Activated naive CD8-positive, alpha-beta T cell treated with anti-CD3 and anti-CD28 coated beads, Interleukin-2, amount 50 U/mL, for 24 hours (primary cell): ENCODE measurements around the gene LRCOL1.
"Not testable (repeated sequence)": the region's sequence is repeated elsewhere in the genome, so short reads cannot be mapped to it uniquely, and the experiment has no call there.

ENCODE experiments used
- ATAC-seq: fragments of 150-1000 bp; cut with Tn5 transposase; one replicate; pipeline ENCODE4 v1.10.0; 2021
- DNase-seq: peaks from one replicate; pipeline ENCODE4 v3.0.0; 2021
- H3K27ac Mint-ChIP-seq: one replicate; pipeline ENCODE4 v1.8.0; 2021; ENCODE audit warnings: mild to moderate bottlenecking, mixed read lengths
- H3K27me3 Mint-ChIP-seq: one replicate; pipeline ENCODE4 v1.8.0; 2021; ENCODE audit warnings: mixed read lengths
- H3K36me3 Mint-ChIP-seq: one replicate; pipeline ENCODE4 v1.8.0; 2021; ENCODE audit warnings: low read depth, mixed read lengths
- H3K4me1 Mint-ChIP-seq: one replicate; pipeline ENCODE4 v1.8.0; 2021; ENCODE audit warnings: mixed read lengths
- H3K4me3 Mint-ChIP-seq: one replicate; pipeline ENCODE4 v1.8.0; 2021; ENCODE audit warnings: mild to moderate bottlenecking, moderate library complexity, mixed read lengths
- H3K9me3 Mint-ChIP-seq: one replicate; pipeline ENCODE4 v1.8.0; 2021; ENCODE audit warnings: mixed read lengths

LRCOL1 gene

GRCh38 chr12:132603240-132604150 lies 6.9 kb downstream of the LRCOL1 start:
- DNase-seq = no peak
- peaks cover 20% of the 10 kb centered on the region for H3K4me1 Mint-ChIP-seq
- peaks cover 66% of the 10 kb centered on the region for H3K27me3 Mint-ChIP-seq
- ATAC-seq = no peak
- H3K36me3 Mint-ChIP-seq = no peaks in the 10 kb centered on the region
- H3K9me3 Mint-ChIP-seq = no peaks in the 10 kb centered on the region
- no peak overlapping the region for H3K4me3 Mint-ChIP-seq
- H3K27ac Mint-ChIP-seq = no peak overlapping the region

GRCh38 chr12:132602572-132603239 lies 7.7 kb downstream of the LRCOL1 start:
- H3K27ac Mint-ChIP-seq = no peak overlapping the region
- DNase-seq (no peak), ATAC-seq (no peak)

GRCh38 chr12:132601171-132601883 lies 9.1 kb downstream of the LRCOL1 start:
- Mint-ChIP-seq H3K27ac (no peak overlapping the region), H3K4me1 (peaks cover 18% of the 10 kb centered on the region), H3K36me3 (no peaks in the 10 kb centered on the region), H3K27me3 (peaks cover 55% of the 10 kb centered on the region), H3K9me3 (no peaks in the 10 kb centered on the region), H3K4me3 (no peak overlapping the region)
- ATAC-seq = no peak
- DNase-seq = no peak

More at GRCh38 chr12:132602572-132603239, 7.7 kb downstream of the LRCOL1 start:
- H3K9me3 Mint-ChIP-seq = no peaks in the 10 kb centered on the region
- H3K36me3 Mint-ChIP-seq = no peaks in the 10 kb centered on the region
- H3K4me1 Mint-ChIP-seq = peaks cover 14% of the 10 kb centered on the region
- peaks cover 59% of the 10 kb centered on the region for H3K27me3 Mint-ChIP-seq
- no peak overlapping the region for H3K4me3 Mint-ChIP-seq

GRCh38 chr12:132600048-132601032 lies 10.0 kb downstream of the LRCOL1 start:
- H3K4me1 Mint-ChIP-seq = peaks cover 18% of the 10 kb centered on the region
- H3K27me3 Mint-ChIP-seq = peaks cover 53% of the 10 kb centered on the region
- DNase-seq (peak; percentile 59), ATAC-seq (peak; percentile 48)
- peak overlapping the region; percentile 55 for H3K4me3 Mint-ChIP-seq
- H3K9me3 Mint-ChIP-seq = no peaks in the 10 kb centered on the region
- H3K36me3 Mint-ChIP-seq = no peaks in the 10 kb centered on the region
- no peak overlapping the region for H3K27ac Mint-ChIP-seq

- DNase-seq, H3K36me3 Mint-ChIP-seq, H3K27ac Mint-ChIP-seq, H3K4me3 Mint-ChIP-seq, H3K9me3 Mint-ChIP-seq, ATAC-seq: not testable (repeated sequence)
- peaks cover 18% of the 10 kb centered on the region for H3K4me1 Mint-ChIP-seq
- H3K27me3 Mint-ChIP-seq = peaks cover 46% of the 10 kb centered on the region
Measured at GRCh38 chr12:132599502-132599901, 10.9 kb downstream of the LRCOL1 start.

GRCh38 chr12:132597333-132598316 lies 12.8 kb downstream of the LRCOL1 start:
- ATAC-seq = no peak
- Mint-ChIP-seq H3K27ac (no peak overlapping the region), H3K36me3 (no peaks in the 10 kb centered on the region), H3K4me1 (peaks cover 20% of the 10 kb centered on the region), H3K4me3 (peak overlapping the region; percentile 78), H3K9me3 (no peaks in the 10 kb centered on the region), H3K27me3 (peaks cover 45% of the 10 kb centered on the region)
- peak; percentile 17 for DNase-seq

- DNase-seq (no peak), ATAC-seq (no peak)
- Mint-ChIP-seq H3K9me3 (no peaks in the 10 kb centered on the region), H3K4me1 (peaks cover 18% of the 10 kb centered on the region), H3K27ac (no peak overlapping the region), H3K4me3 (no peak overlapping the region), H3K27me3 (peaks cover 35% of the 10 kb centered on the region), H3K36me3 (no peaks in the 10 kb centered on the region)
Measured at GRCh38 chr12:132596016-132596415, 14.4 kb downstream of the LRCOL1 start.

- no peak for DNase-seq
- ATAC-seq = no peak
- peaks cover 31% of the 10 kb centered on the region for H3K27me3 Mint-ChIP-seq
- peaks cover 13% of the 10 kb centered on the region for H3K4me1 Mint-ChIP-seq
- no peaks in the 10 kb centered on the region for H3K9me3 Mint-ChIP-seq
- H3K27ac Mint-ChIP-seq = no peak overlapping the region
- no peak overlapping the region for H3K4me3 Mint-ChIP-seq
- no peaks in the 10 kb centered on the region for H3K36me3 Mint-ChIP-seq
Measured at GRCh38 chr12:132595183-132595582, 15.2 kb downstream of the LRCOL1 start.

GRCh38 chr12:132593938-132594358 lies 16.4 kb downstream of the LRCOL1 start:
- peak; percentile 21 for DNase-seq
- no peaks in the 10 kb centered on the region for H3K36me3 Mint-ChIP-seq
- peak; percentile 77 for ATAC-seq
- no peak overlapping the region for H3K4me3 Mint-ChIP-seq
- H3K27ac Mint-ChIP-seq = no peak overlapping the region
- peaks cover 12% of the 10 kb centered on the region for H3K4me1 Mint-ChIP-seq
- no peaks in the 10 kb centered on the region for H3K9me3 Mint-ChIP-seq
- H3K27me3 Mint-ChIP-seq = peaks cover 23% of the 10 kb centered on the region

- H3K4me3 Mint-ChIP-seq = no peak overlapping the region
- peaks cover 9% of the 10 kb centered on the region for H3K4me1 Mint-ChIP-seq
- no peak overlapping the region for H3K27ac Mint-ChIP-seq
- no peaks in the 10 kb centered on the region for H3K36me3 Mint-ChIP-seq
- H3K9me3 Mint-ChIP-seq = no peaks in the 10 kb centered on the region
- ATAC-seq (no peak), DNase-seq (no peak)
- peaks cover 19% of the 10 kb centered on the region for H3K27me3 Mint-ChIP-seq
Measured at GRCh38 chr12:132593521-132593920, 16.9 kb downstream of the LRCOL1 start.

GRCh38 chr12:132593071-132593470 lies 17.3 kb downstream of the LRCOL1 start:
- H3K4me1 Mint-ChIP-seq = peaks cover 9% of the 10 kb centered on the region
- ATAC-seq (no peak), DNase-seq (no peak)
- no peak overlapping the region for H3K27ac Mint-ChIP-seq
- no peaks in the 10 kb centered on the region for H3K9me3 Mint-ChIP-seq
- no peak overlapping the region for H3K4me3 Mint-ChIP-seq
- peaks cover 18% of the 10 kb centered on the region for H3K27me3 Mint-ChIP-seq
- H3K36me3 Mint-ChIP-seq = no peaks in the 10 kb centered on the region

- Mint-ChIP-seq H3K27me3 (peaks cover 14% of the 10 kb centered on the region), H3K4me1 (peaks cover 5% of the 10 kb centered on the region), H3K27ac (no peak overlapping the region), H3K4me3 (no peak overlapping the region), H3K36me3 (no peaks in the 10 kb centered on the region), H3K9me3 (no peaks in the 10 kb centered on the region)
- no peak for DNase-seq
- no peak for ATAC-seq
Measured at GRCh38 chr12:132592282-132592970, 18.0 kb downstream of the LRCOL1 start.
